ENCODE results near the gene PAX7. TPM values are rescaled to one million over a fixed set of nuclear protein-coding genes. Genes with fewer than 3 reads are reported as not detected.
A peak's percentile ranks its signal among the peaks of the same experiment; 100 is the strongest.
"Not testable (repeated sequence)": the region's sequence is repeated elsewhere in the genome, so short reads cannot be mapped to it uniquely, and the experiment has no call there.

Gene PAX7
- polyA plus RNA-seq (ENCODE audit: insufficient read length in 4 of 4): under 1 TPM in 1 of 4 donors, not detected in 3; 0.02 TPM

DNA sequence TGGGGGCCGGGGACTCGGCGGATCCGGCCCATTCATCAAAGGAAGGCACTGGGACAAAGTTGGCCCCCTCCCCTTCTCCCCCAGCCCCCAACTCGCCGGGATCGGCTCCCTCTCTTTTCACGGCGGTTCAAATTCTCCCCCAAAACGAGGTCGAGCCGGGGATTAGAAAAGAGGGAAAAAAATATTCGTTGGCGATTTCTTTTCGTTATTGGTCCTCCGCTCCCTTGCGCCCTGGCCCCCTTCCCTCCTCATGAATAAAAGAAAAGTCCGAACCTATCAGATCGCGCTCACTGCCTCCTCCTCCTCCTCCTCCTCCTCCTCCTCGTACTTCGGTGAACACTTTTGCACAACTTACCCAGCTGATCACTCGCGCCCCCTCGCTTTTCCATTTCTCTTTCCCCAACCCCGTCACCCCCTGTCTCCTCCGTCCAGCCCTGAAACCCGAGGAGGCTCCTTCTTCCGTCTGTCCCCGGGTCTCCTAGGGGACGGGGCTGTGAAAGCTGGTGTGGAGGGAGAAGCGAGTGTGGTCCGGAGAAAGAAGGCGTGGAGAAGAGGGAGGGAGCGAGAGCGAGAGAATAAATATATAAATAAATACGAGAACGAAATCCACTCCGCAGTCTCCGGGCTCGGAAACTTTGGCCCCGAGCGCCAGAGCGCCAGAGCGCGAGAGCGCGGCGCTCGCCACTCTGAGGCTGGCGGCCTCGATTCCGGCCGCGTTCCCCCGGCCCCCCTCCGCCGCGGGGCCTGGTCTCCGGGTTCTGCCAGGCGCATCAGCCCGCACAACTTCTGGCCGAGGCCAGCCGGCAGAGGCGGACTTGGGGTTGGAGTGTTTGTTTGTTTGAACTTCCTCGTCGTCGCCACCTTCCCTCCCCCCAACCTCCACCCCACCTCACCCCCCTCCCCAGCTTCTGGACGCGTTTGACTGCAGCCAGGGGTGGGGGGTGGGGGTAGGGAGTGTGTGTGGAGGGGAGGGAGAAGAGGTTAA lies at the start of gene PAX7:
Gene PAX7 (plus strand): TSS at position 336 of the 985 bp plus-strand sequence. CDS start 758 bp downstream, outside the sequence.
- DNase-seq (ENCODE audit: low read depth in 4 of 4, low spot score in 2 of 4): no peak

DNA sequence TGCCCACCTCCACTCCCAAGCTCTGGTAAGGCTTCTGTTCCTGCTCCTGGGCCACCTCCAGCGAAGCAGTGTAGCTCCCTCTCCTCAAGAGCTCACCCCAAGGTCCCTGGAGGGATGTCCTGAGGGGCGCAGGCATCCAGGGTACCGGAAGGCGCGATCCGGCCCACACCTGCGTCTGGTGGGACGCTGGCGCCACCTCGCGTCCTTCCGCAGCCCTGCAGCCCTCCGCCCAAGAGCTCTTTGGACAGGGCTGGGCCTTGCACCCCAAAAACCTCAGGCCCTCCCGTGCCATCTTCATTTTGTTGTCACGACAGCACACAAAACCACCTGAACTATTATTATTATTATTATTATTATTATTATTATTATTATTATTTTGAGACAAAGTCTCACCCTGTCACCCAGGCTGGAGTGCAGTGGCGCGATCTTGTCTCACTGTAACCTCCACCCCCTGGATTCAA lies 49.2 kb upstream of the PAX7 start:
- DNase-seq (ENCODE audit: low read depth in 4 of 4, low spot score in 2 of 4): no peak

DNA sequence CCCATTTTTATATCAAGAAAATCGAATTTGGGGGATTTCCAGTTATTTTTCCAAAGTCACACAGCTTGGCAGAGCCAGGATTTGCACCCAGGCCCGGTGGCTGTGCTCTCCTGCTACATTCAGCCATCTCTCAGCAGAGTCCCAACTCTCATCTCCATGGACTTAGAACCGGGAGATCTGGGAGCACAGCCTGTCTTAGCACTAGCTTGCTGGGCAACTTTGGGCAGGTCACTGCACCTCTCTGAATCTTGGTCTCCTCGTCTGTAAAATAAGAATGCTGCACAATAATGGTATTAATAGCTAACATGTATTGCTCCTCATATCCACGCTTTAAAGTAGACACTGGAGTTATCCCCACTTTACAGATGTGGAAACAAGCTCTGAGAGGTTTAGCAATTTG lies 47.8 kb upstream of the PAX7 start:
- DNase-seq (ENCODE audit: low read depth in 4 of 4, low spot score in 2 of 4): no peak

- no peak for DNase-seq (ENCODE audit: low read depth in 4 of 4, low spot score in 2 of 4)
Observed at GRCh38 chr1:18583326-18583941, 47.2 kb upstream of the PAX7 start.

- not testable (repeated sequence) for DNase-seq (ENCODE audit: low read depth in 4 of 4, low spot score in 2 of 4)
Observed at GRCh38 chr1:18586016-18586415, 44.6 kb upstream of the PAX7 start.

DNA sequence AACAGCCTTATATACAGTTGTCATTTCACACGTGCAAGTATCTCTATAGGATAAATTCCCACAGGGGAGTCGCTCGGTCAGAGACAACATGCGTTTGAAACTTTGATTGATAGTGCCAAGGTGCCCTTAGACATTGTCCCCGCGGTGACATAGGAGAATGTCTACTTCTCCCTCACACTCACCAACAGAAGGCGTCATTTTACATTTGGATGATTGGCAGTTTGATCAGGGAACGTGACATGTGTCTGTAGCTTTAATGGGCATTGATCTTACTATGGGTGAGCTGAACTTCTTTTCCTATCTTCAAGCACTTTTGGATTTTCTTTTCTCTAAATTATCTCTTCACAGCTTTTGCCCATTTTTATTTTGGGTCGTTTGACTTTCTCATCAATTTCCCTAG lies 42.6 kb upstream of the PAX7 start:
- no peak for DNase-seq (ENCODE audit: low read depth in 4 of 4, low spot score in 2 of 4)

GRCh38 chr1:18592368-18592767 lies 38.3 kb upstream of the PAX7 start:
- no peak for DNase-seq (ENCODE audit: low read depth in 4 of 4, low spot score in 2 of 4)

GRCh38 chr1:18597160-18598042 lies 33.2 kb upstream of the PAX7 start:
- no peak for DNase-seq (ENCODE audit: low read depth in 4 of 4, low spot score in 2 of 4)

- DNase-seq (ENCODE audit: low read depth in 4 of 4, low spot score in 2 of 4): peak in 1 of 4 donors; percentile 37
Observed at GRCh38 chr1:18599086-18599485, 31.6 kb upstream of the PAX7 start.

- no peak for DNase-seq (ENCODE audit: low read depth in 4 of 4, low spot score in 2 of 4)
Observed at GRCh38 chr1:18599704-18600103, 30.9 kb upstream of the PAX7 start.

GRCh38 chr1:18602533-18603211 lies 28.0 kb upstream of the PAX7 start:
- DNase-seq (ENCODE audit: low read depth in 4 of 4, low spot score in 2 of 4): no peak

DNA sequence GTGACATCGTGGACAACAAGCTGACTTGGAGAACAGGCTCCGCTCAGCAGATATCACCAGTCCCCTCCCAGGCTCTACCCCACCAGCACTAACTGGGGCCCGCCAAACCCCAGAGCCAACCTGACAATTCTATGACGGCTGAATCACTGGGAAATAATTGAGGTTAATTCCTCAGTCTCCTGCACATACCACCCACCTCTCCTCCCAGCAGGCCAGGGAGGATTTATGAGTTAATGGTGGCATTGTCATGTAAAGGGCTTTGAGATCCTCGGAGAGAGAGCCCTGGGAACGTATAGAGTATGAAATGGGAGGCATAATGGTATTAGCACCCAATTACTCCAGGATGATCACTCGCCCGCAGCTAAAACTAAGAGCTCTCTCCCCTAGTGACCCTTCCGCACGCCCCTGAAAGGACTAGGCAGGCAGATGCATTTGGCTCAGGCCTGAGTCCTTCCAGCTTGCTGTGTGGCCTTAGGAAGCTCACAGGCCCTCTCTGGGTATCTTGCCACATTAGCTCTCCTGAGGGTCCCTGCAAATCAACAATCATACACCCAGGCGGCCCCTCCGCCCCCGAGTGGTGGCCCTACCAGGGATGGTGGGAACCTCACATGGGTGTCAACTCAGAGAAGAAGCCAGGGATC lies 27.3 kb upstream of the PAX7 start:
- no peak for DNase-seq (ENCODE audit: low read depth in 4 of 4, low spot score in 2 of 4)

GRCh38 chr1:18606443-18607288 lies 24.0 kb upstream of the PAX7 start:
- no peak for DNase-seq (ENCODE audit: low read depth in 4 of 4, low spot score in 2 of 4)

- no peak for DNase-seq (ENCODE audit: low read depth in 4 of 4, low spot score in 2 of 4)
Observed at GRCh38 chr1:18607289-18607760, 23.3 kb upstream of the PAX7 start.

- DNase-seq (ENCODE audit: low read depth in 4 of 4, low spot score in 2 of 4): no peak
Observed at GRCh38 chr1:18608534-18608933, 22.1 kb upstream of the PAX7 start.

DNA sequence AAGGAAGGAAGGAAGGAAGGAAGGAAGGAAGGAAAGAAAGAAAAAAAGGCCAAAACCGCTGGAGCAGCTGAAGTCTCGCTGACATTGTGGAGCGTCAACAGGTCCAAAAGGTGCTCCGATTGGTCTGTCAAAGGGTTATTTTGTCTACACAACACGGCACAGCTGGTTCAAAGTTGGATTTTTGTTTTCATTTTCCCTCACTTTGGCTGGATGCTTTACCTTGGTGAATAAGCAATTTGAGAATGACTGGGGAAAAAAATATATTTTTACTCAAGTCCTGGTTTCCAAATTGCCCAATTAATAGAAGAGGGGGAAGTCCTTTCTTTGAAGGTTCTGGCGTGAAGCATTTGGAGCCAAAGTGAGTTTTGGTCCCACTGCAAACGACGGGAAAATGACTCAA lies 19.3 kb upstream of the PAX7 start:
- no peak for DNase-seq (ENCODE audit: low read depth in 4 of 4, low spot score in 2 of 4)

- no peak for DNase-seq (ENCODE audit: low read depth in 4 of 4, low spot score in 2 of 4)
Observed at GRCh38 chr1:18612073-18612472, 18.6 kb upstream of the PAX7 start.

- DNase-seq (ENCODE audit: low read depth in 4 of 4, low spot score in 2 of 4): no peak
Observed at GRCh38 chr1:18614069-18614735, 16.4 kb upstream of the PAX7 start.
